BE2C (cell line): Measurements from ENCODE around the gene SYT1.

ENCODE experiments used
- DNase-seq: peaks from one replicate; pipeline ENCODE4 v3.0.0-alpha.2; 2020
- H3K27me3 ChIP-seq: fragments of 250-450 bp; sonication (Bioruptor Pico); 2 replicates; pipeline ENCODE4 v1.5.1; 2020; ENCODE audit warnings: mild to moderate bottlenecking
- H3K36me3 ChIP-seq: fragments of 250-450 bp; sonication (Bioruptor Pico); 2 replicates; pipeline ENCODE4 v1.5.1; 2020; ENCODE audit warnings: mild to moderate bottlenecking
- H3K4me1 ChIP-seq: fragments of 250-450 bp; sonication (Bioruptor Pico); 2 replicates; pipeline ENCODE4 v1.5.1; 2020
- H3K4me3 ChIP-seq: 2 replicates; pipeline ENCODE4 v1.5.1; 2011; ENCODE audit warnings: low read depth, low read length
- H3K9me3 ChIP-seq: fragments of 250-450 bp; sonication (Bioruptor Pico); 2 replicates; pipeline ENCODE4 v1.5.1; 2020
- CTCF ChIP-seq: IDR thresholded peaks from 2 replicates; pipeline ENCODE4 v1.5.1; 2012; ENCODE audit warnings: mild to moderate bottlenecking, low read depth, low read length

Gene SYT1

DNA sequence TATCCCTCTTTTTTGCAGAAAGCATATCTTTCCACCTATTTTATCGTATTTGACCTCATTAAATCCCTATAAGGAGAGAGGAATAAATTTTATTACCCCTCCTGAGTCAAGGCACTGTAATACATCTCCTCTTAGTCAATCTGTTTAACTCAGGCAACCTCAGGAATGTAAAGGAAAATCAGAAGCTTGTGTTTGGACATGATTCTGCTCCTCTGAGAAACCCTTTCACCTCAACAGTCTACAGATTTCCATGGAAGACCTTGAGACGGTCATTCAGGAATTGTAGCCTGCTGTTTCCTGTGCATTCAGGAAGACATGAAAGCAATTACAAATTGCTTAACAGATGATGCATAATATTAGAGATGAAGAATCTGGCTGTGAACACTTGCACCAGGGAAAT lies 465.4 kb downstream of the SYT1 start:
- Histone ChIP-seq H3K4me1 (no peaks in the 10 kb centered on the region), H3K4me3 (no peak overlapping the region), H3K27me3 (no peaks in the 10 kb centered on the region), H3K9me3 (no peaks in the 10 kb centered on the region), H3K36me3 (peaks cover 79% of the 10 kb centered on the region)
- no peak for DNase-seq
- TF ChIP-seq CTCF, result no peak

- no peak for DNase-seq
- Histone ChIP-seq H3K4me1 (no peaks in the 10 kb centered on the region), H3K36me3 (peaks cover 68% of the 10 kb centered on the region), H3K27me3 (no peaks in the 10 kb centered on the region), H3K4me3 (no peak overlapping the region), H3K9me3 (no peaks in the 10 kb centered on the region)
- no peak for TF ChIP-seq CTCF
These were observed 467.3 kb downstream of the SYT1 start for GRCh38 chr12:79331870-79332269.

DNA sequence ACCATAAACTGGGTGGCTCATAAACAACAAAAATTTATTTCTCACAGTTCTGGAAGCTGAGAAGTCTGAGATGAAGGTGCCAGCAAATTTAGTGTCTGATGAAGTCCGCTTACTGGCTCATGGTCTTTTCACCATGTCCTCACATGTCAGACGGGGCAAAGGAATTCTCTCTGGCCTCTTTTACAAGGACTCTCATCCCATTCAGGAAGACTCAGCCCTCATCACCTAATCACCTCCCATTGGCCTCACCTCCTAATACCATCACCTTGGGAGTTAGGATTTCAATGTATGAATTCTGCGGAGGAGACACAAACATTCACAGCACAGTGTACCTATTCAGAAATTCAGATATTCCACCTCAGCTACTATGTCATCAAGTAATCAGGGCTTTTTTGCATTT lies 468.6 kb downstream of the SYT1 start:
- Histone ChIP-seq H3K27me3 (no peaks in the 10 kb centered on the region), H3K36me3 (peaks cover 69% of the 10 kb centered on the region), H3K9me3 (no peaks in the 10 kb centered on the region), H3K4me1 (no peaks in the 10 kb centered on the region), H3K4me3 (no peak overlapping the region)
- TF ChIP-seq CTCF, result no peak
- no peak for DNase-seq

DNA sequence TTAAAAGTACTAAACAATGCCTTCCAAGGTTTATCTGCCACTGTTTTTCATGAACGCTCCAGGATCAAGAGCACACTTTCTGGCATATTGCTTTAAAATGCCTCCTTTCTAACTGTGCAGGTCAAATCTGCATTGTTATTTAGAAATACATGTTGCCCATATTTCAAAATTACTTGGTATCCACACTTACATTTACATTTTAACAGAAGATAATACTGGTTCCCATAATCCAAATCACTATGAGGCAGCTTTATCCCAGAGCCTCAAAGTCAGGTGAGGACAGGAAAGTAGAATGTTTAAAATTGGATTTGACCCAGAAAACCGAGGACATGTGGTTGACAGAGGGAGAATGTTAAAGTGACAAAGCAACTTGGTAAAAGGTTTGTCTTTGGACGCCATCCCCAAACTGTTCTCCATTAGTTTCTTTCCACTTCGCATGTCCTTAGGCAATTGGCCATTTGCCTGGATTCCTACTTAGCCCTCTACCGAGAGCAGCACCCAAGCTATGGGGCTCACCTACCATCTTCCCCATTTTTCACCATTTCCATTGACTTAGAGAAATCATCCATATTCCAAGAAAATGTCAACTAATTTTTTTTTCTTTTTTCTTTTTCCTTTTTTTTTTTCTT lies 473.2 kb downstream of the SYT1 start:
- no peak overlapping the region for H3K4me3 ChIP-seq
- H3K36me3 ChIP-seq, result peaks cover 40% of the 10 kb centered on the region
- H3K27me3 ChIP-seq, result no peaks in the 10 kb centered on the region
- no peaks in the 10 kb centered on the region for H3K9me3 ChIP-seq
- no peak for DNase-seq
- no peak for TF ChIP-seq CTCF
- H3K4me1 ChIP-seq, result no peaks in the 10 kb centered on the region

DNA sequence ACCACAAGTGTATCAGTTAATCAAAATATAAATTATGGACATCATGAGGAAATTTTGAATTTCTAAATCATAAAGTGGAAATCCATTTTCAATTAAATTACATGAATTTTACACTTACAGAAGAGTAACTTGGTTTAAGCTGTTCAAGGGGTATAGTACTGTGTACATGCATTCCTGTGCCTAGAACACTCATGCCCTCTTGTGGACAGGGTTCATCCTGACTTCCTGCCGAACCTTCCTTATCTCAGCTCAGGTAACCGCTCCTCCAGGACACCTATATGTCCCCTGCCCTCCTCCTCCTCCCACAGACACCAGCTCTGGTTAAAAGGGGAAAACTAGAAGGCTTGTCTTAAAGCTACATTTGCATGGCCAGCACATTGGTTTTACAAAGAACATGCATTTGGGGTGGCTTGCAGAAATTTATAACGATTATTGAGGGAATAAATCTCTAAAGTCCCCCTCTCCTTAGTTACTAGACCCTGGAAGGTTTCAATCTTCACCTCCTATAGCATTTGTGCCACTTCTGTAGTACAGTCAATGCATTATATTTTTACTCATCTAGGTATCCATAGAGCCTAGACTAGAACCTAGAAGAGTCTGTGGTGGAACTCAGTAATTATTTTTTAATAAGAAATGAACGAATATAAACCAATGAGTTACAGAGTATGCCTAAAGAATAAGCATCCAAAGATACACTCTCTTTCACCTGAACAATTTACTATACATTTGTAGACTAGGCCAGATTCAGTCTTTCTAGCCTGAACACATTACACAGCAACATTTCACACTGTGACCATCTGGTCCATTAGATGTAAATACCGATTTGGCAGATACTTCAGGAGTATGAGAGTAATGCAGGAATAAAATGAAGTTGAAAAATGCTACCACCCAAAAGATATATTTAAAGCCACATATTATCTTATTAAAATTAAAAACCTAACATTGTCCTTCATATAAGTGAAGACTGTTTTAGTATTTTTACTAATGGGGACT lies 480.6 kb downstream of the SYT1 start:
- Histone ChIP-seq H3K9me3 (no peaks in the 10 kb centered on the region), H3K36me3 (peaks cover 20% of the 10 kb centered on the region), H3K4me3 (no peak overlapping the region), H3K27me3 (no peaks in the 10 kb centered on the region), H3K4me1 (peaks cover 7% of the 10 kb centered on the region; the same call in 1 of the 2 replicates)
- peak; percentile 74 for TF ChIP-seq CTCF
- DNase-seq, result peak; percentile 28

GRCh38 chr12:79347866-79348265 lies 483.3 kb downstream of the SYT1 start:
- Histone ChIP-seq H3K4me3 (no peak overlapping the region), H3K36me3 (peaks cover 17% of the 10 kb centered on the region), H3K27me3 (no peaks in the 10 kb centered on the region), H3K9me3 (no peaks in the 10 kb centered on the region), H3K4me1 (peaks cover 16% of the 10 kb centered on the region)
- no peak for DNase-seq
- TF ChIP-seq CTCF, result no peak
